ENCODE measurements around the gene BCL11A. TPM values are rescaled to one million over a fixed set of nuclear protein-coding genes. Genes with fewer than 3 reads are reported as not detected.

BCL11A gene
- total and polyA plus RNA-seq, 2 of the 13 experiments (the other 11 are each of a cell fraction or from before 2014, with no cell fraction given), result not detected

DNA sequence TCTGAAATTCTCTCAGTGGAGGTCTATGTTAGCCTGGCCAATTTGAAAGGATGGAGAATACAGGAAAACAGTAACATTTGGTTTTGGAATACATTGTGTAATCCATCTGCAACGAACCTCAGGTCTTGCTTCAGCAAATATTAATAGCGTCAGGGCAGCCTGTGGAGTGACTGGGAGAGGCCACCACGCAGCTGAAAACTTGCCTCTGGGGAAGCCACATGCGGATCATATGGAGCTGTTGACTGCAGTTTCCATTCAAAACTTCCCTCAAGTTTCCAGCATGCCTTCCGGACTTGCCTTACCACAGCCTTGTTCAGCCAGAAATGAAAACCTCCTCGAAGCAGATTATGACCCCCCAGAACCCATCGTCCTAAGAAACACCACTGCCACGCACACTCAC, 25.7 kb downstream of the BCL11A start:
- no peak overlapping the region for H3K27ac ChIP-seq (ENCODE audit: extremely low read length, insufficient read depth, low read length)

DNA sequence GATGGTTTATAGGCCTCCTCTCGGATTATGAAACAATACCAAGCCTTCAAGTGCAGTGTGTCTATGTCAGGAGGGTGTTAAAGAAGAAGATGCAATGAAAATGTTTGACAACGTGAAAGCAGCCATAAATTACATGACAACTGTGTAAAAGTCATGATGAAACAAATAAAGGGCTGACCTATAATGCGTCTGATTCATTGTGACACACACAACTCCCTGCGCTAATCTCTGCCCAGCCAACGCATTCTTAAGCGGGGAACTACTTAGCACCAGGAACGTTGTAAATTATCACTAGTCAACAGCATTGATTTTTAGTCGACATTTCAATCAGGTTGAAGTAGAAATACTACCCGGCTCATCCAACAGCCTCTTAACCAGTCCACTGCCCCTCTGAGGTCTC, 26.8 kb downstream of the BCL11A start:
- DNase-seq (ENCODE audit: low spot score) (no peak), ATAC-seq (no peak), FAIRE-seq (no peak)
- Histone ChIP-seq H4K20me1 (ENCODE audit: insufficient read depth, low read length) (no peaks in the 10 kb centered on the region; the same call in 1 of the 2 replicates), H3K4me2 (ENCODE audit: low read depth, low read length) (no peak overlapping the region), H3K79me2 (ENCODE audit: insufficient read depth, low read length) (no peaks in the 10 kb centered on the region), H3K4me3 (replicated peaks in 1 of 3; ENCODE audit: insufficient read depth in 1 of 3, low read depth in 2 of 3, low read length in 3 of 3) (no peak overlapping the region), H3K4me1 (ENCODE audit: insufficient read depth, low read length) (peaks cover 16% of the 10 kb centered on the region), H2AFZ (ENCODE audit: low read length) (no peak overlapping the region), H3K9ac (ENCODE audit: insufficient read depth, low read depth, low read length) (no peak overlapping the region), H3K36me3 (replicated peaks in 1 of 2; ENCODE audit: control insufficient read depth in 1 of 2, insufficient read depth in 2 of 2, low read length in 2 of 2) (no peaks in the 10 kb centered on the region), H3K9me3 (ENCODE audit: low read length) (no peaks in the 10 kb centered on the region), H3K27ac (ENCODE audit: extremely low read length, insufficient read depth, low read length) (no peak overlapping the region), H3K27me3 (ENCODE audit: control insufficient read depth in 1 of 2, insufficient read depth in 2 of 2, low read length in 2 of 2) (peaks cover 0 to 41% of the 10 kb centered on the region in 2 experiments; a peak in 3 of 5 replicates)
- intact Hi-C loops (cut with micrococcal nuclease; ENCODE audit: unreplicated experiment) (no loop called here), in situ Hi-C loops (cut with HindIII; ENCODE audit: extremely low pct_ligation_motif_present, low pct_unique_long_range_greater_than_20kb) (no loop called here)
- ChIA-PET POLR2A (no interaction called here), CTCF (ENCODE audit: low intra/inter-chr PET ratio, low total read pairs) (no interaction called here)
- WGBS (ENCODE audit: low lambda C conversion rate), result 44% methylated on average over 9 of the region's 9 CpGs
- no TSS peak for BruUV-seq (replicated peaks)
- TF ChIP-seq, protein P1, sequence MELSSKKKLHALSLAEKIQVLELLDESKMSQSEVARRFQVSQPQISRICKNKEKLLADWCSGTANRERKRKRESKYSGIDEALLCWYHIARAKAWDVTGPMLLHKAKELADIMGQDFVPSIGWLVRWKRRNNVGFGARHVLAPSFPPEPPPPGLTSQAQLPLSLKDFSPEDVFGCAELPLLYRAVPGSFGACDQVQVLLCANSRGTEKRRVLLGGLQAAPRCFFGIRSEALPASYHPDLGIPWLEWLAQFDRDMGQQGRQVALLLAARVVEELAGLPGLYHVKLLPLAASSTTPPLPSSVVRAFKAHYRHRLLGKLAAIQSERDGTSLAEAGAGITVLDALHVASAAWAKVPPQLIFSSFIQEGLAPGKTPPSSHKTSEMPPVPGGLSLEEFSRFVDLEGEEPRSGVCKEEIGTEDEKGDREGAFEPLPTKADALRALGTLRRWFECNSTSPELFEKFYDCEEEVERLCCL (CRISPR knock-in tag; IDR thresholded peaks at IDR 0.05; ENCODE audit: borderline replicate concordance), result no peak
- TF ChIP-seq ZNF558 (CRISPR knock-in tag; IDR thresholded peaks at IDR 0.05; ENCODE audit: borderline replicate concordance) (no peak), TP53 (CRISPR knock-in tag; conservative IDR thresholded peaks at IDR 0.05) (no peak), MZF1 (CRISPR knock-in tag; IDR thresholded peaks at IDR 0.05; ENCODE audit: borderline replicate concordance) (no peak), MEF2D (CRISPR knock-in tag; IDR thresholded peaks at IDR 0.05) (no peak), ZFX (CRISPR knock-in tag; IDR thresholded peaks at IDR 0.05; ENCODE audit: low read depth) (no peak), GATA4 (IDR thresholded peaks at IDR 0.05; ENCODE audit: borderline replicate concordance, low read depth) (no peak), MTA3 (CRISPR knock-in tag; IDR thresholded peaks at IDR 0.05) (no peak)
- TF ChIP-seq, protein P2, sequence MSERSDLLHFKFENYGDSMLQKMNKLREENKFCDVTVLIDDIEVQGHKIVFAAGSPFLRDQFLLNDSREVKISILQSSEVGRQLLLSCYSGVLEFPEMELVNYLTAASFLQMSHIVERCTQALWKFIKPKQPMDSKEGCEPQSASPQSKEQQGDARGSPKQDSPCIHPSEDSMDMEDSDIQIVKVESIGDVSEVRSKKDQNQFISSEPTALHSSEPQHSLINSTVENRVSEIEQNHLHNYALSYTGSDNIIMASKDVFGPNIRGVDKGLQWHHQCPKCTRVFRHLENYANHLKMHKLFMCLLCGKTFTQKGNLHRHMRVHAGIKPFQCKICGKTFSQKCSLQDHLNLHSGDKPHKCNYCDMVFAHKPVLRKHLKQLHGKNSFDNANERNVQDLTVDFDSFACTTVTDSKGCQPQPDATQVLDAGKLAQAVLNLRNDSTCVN (CRISPR knock-in tag; IDR thresholded peaks at IDR 0.05; ENCODE audit: borderline replicate concordance), result no peak
- TF ChIP-seq, protein P3, sequence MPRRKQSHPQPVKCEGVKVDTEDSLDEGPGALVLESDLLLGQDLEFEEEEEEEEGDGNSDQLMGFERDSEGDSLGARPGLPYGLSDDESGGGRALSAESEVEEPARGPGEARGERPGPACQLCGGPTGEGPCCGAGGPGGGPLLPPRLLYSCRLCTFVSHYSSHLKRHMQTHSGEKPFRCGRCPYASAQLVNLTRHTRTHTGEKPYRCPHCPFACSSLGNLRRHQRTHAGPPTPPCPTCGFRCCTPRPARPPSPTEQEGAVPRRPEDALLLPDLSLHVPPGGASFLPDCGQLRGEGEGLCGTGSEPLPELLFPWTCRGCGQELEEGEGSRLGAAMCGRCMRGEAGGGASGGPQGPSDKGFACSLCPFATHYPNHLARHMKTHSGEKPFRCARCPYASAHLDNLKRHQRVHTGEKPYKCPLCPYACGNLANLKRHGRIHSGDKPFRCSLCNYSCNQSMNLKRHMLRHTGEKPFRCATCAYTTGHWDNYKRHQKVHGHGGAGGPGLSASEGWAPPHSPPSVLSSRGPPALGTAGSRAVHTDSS (CRISPR knock-in tag; conservative IDR thresholded peaks at IDR 0.05), result no peak
- TF ChIP-seq, protein P4, sequence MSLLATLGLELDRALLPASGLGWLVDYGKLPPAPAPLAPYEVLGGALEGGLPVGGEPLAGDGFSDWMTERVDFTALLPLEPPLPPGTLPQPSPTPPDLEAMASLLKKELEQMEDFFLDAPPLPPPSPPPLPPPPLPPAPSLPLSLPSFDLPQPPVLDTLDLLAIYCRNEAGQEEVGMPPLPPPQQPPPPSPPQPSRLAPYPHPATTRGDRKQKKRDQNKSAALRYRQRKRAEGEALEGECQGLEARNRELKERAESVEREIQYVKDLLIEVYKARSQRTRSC (CRISPR knock-in tag; IDR thresholded peaks at IDR 0.05; ENCODE audit: low read depth), result no peak

More for the DNA sequence above, 25.7 kb downstream of the BCL11A start:
- Histone ChIP-seq H4K20me1 (ENCODE audit: insufficient read depth, low read length) (no peaks in the 10 kb centered on the region; the same call in 1 of the 2 replicates), H3K4me1 (ENCODE audit: insufficient read depth, low read length) (peaks cover 16% of the 10 kb centered on the region), H2AFZ (ENCODE audit: low read length) (no peak overlapping the region), H3K4me2 (ENCODE audit: low read depth, low read length) (no peak overlapping the region), H3K27me3 (ENCODE audit: control insufficient read depth in 1 of 2, insufficient read depth in 2 of 2, low read length in 2 of 2) (peaks cover 0 to 39% of the 10 kb centered on the region in 2 experiments; a peak in 3 of 5 replicates), H3K4me3 (replicated peaks in 1 of 3; ENCODE audit: insufficient read depth in 1 of 3, low read depth in 2 of 3, low read length in 3 of 3) (no peak overlapping the region), H3K36me3 (replicated peaks in 1 of 2; ENCODE audit: control insufficient read depth in 1 of 2, insufficient read depth in 2 of 2, low read length in 2 of 2) (no peaks in the 10 kb centered on the region), H3K9me3 (ENCODE audit: low read length) (no peaks in the 10 kb centered on the region), H3K9ac (ENCODE audit: insufficient read depth, low read depth, low read length) (no peak overlapping the region), H3K79me2 (ENCODE audit: insufficient read depth, low read length) (no peaks in the 10 kb centered on the region)
- in situ Hi-C loops (cut with HindIII; ENCODE audit: extremely low pct_ligation_motif_present, low pct_unique_long_range_greater_than_20kb), result no loop called here
- FAIRE-seq (no peak), ATAC-seq (no peak), DNase-seq (ENCODE audit: low spot score) (no peak)
- TF ChIP-seq SALL2 (CRISPR knock-in tag; IDR thresholded peaks at IDR 0.05), result no peak
- no peak for TF ChIP-seq ZNF30 (CRISPR knock-in tag; IDR thresholded peaks at IDR 0.05)
- no peak for TF ChIP-seq ZNF746 (CRISPR knock-in tag; IDR thresholded peaks at IDR 0.05)
- no peak for TF ChIP-seq KLF12 (CRISPR knock-in tag; IDR thresholded peaks at IDR 0.05; ENCODE audit: borderline replicate concordance)
- no peak for TF ChIP-seq FOXA1 (IDR thresholded peaks at IDR 0.05)
- no peak for TF ChIP-seq FOXA1 (CRISPR knock-in tag; IDR thresholded peaks at IDR 0.05)
- no peak for TF ChIP-seq SSRP1 (CRISPR knock-in tag; IDR thresholded peaks at IDR 0.05)
- TF ChIP-seq TBP (CRISPR knock-in tag; IDR thresholded peaks at IDR 0.05), result no peak
- TF ChIP-seq SP140L (CRISPR knock-in tag; IDR thresholded peaks at IDR 0.05; ENCODE audit: borderline replicate concordance), result no peak
- POLR2A ChIA-PET, result no interaction called here
- intact Hi-C loops (cut with micrococcal nuclease; ENCODE audit: unreplicated experiment), result no loop called here
- WGBS (ENCODE audit: low lambda C conversion rate), result 48% methylated on average over 8 of the region's 8 CpGs
- no TSS peak for BruUV-seq (replicated peaks)
- CTCF ChIA-PET (ENCODE audit: low intra/inter-chr PET ratio, low total read pairs), result no interaction called here

Data from HepG2 (cell line).